Ramos (cell line): ENCODE results near the gene TMC7.

Experiments
- in situ Hi-C: fragments of 300-500 bp; cut with MboI; formaldehyde crosslinking; loops from one replicate; pipeline ENCODE4 v1.14.3; 2022; ENCODE audit warnings: low sequenced_read_pairs; ENCODE audit not compliant: unreplicated experiment

The TMC7 gene

GRCh38 chr16:19085679-19086200 is 102.0 kb downstream of the TMC7 start:
- in situ Hi-C loops = loop anchor here (10.0 to 25.0 kb wide), 2 partner anchors 289 to 427 kb away; partner anchors contain the start of genes CCP110 and GDE1

DNA sequence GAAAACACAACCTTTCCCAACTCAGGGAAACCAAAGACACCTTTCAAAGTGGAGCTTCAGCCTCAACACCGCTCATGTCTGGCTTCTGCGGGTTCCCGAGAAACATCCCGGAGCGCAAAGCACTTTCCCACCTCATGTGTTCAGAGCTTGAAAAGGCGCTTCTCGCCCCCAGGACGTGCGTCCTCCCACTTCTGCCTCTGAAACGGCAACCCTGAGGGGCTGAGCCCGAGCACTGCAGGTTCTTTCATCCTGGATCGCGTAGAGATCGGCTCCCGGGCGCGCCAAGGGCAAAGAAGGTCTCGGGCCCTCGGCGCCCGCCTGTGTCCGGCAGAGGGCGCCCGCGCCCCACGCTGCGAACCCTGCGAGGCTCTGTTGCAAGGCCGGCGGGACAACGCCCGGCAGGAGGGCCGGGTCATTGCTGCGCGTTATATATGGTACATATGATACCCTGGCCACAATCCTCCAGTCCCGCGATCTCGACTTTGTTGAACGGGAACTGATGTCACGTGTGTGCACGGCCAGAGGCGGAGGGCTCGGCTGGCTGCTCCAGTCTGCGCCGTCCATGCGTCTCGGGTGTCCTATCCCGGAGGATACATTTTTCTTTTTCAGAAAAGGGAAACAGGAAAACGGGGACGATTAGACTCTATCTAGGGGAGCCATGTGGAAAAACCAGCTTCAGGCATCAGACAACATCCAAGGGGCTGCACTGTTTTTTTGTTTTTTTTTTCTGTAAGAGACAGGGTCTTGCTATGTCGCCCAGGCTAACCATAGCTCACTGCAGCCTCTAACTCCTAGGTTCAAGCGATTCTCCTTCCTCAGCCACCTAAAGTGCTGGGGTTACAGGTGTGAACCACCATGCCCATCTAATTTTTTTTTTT is 102.8 kb downstream of the TMC7 start:
- in situ Hi-C loops = loop anchor here (10.0 to 25.0 kb wide), 2 partner anchors 288 to 426 kb away; partner anchors contain the start of genes CCP110 and GDE1

DNA sequence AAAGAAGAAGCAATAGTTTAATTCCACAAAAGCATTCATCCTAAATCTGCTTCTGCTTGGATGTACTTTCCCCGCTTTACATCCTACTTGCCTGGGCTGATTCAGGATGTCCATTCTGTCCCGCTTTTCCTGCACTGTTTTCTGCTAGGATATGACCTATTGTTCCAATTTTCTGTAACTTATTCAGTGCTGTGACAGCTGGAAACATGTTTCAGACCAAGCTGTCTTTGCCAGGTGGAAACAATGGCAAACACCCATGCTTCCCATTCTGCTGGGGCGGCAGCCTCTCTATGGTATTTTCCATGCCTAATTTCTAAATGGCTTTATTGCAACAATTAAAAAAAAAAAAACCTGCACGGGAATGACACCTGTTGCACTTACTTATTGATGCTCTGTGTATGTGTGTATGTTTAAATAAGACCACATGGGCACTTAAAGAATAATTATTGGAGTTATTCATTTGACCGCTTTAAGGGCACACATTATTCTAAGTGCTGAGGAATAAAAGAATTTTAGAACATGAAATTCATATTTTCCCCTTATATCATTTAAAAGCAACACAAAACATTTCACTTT is 104.7 kb downstream of the TMC7 start:
- in situ Hi-C loops = loop anchor here (10.0 to 25.0 kb wide), 2 partner anchors 286 to 424 kb away; partner anchors contain the start of genes CCP110 and GDE1

DNA sequence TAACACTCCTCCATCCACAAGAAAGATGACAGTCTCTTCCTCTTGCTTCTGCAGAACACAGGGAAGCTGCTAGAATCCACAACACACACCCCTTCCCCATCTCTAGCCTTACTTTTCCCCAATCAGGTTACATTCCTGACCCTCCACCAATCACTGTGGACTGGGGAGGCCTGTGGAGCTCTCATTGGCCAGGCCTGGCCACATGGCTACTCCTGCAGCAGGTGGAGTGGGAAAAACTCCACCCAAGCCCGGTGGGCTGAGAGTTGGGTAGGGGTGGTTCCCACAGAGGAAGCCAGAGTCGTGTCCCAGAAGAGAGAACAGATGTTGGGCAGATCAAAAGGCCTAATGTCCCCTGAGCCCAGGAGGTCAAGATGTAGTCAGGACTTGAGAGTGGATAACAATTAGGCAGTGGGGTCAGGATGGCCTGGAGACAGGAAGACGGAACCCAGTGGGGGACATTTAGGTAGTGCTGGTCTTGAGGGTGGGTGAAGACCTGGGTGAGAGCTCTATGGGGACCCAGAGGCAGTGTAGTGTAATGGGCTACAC is 105.7 kb downstream of the TMC7 start:
- in situ Hi-C loops = loop anchor here (10.0 to 25.0 kb wide), 2 partner anchors 285 to 423 kb away; partner anchors contain the start of genes CCP110 and GDE1

GRCh38 chr16:19090916-19091315 is 107.2 kb downstream of the TMC7 start:
- in situ Hi-C loops = loop anchor here (10.0 to 25.0 kb wide), 2 partner anchors 421 to 794 kb away; partner anchors contain the start of genes CCP110, GDE1 and GPRC5B

GRCh38 chr16:19092653-19093410 is 109.1 kb downstream of the TMC7 start:
- in situ Hi-C loops = loop anchor here (10.0 to 25.0 kb wide), 2 partner anchors 419 to 792 kb away; partner anchors contain the start of genes CCP110, GDE1 and GPRC5B

DNA sequence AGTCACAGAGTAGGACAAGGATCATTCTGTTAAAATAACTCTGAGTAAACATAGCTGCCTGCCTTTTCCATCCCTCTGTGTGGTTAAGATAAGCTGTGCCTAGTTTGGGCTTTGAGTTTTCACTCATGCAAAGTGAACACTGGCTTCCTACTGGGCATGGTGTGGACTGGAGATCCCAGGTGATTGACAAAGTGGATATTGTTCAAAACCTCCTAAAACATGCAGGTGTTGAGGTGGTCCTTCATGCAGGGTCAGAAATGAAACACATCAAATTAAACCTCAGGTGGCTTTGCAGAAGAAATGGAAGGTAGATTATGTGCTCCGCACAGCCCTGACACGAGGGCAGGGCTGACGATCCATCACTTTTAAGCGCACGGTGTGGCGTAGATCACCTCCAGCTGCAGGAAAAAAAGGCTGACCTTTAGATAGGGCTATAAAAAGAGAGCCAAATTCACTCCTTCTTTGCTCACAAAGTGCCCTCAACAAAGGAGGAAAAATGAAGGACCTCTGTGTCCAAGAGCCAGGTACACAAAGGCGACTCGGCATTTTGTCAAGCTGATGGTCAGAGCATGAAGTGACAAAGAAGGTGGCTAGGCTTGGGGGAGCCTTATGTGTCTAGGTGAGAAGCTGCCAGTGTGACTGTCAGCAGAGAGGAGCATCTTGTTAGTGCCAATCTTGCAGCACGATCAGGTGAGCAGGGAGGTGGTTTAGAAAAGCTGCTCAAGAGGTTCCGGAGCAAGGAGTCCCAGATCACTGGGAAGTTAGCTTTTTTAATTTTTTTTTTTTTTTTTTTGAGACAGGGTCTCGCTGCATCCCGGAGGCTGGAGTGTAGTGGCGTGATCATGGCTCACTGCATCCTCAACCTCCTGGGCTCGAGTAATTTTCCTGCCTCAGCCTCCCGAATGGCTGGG is 110.2 kb downstream of the TMC7 start:
- in situ Hi-C loops = loop anchor here (10.0 to 25.0 kb wide), 2 partner anchors 418 to 791 kb away; partner anchors contain the start of genes CCP110, GDE1 and GPRC5B

DNA sequence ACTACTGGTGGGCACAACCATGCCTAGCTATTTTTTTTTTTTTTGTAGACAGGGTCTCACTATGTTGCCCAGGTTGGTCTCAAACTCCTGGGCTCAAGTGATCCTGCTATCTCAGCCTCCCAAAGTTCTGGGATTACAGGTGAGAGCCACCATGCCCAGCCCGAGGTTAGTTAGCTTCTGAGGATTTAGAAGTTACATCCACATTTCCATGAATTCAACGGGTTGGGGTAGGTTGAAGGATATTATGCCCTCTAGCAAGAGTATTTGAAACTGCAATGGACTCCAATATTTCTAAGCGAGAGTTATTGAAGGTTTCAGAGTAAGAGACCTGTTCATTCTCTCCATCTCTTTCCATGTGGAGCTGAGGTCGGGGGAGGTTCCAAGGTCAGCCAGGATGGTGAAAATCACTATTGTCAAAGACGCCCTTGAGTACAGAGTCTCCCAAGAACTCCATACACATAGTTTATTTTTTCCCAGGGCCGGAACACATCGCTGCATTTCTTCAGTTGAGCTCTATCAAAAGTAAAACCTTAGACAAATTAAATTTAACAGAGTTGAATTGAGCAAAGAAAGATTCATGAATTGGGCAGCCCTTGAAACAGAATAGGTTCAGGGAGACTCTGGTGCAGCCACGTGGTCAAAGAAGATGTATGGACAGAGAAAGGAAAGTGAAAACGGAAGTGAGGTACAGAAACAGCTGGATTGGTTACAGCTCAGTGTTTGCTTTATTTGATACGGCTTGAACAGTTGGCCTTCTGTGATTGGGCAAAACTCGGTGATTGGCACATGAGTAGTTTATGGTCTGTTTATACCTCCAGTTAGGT is 111.0 kb downstream of the TMC7 start:
- in situ Hi-C loops = loop anchor here (10.0 to 25.0 kb wide), 2 partner anchors 418 to 790 kb away; partner anchors contain the start of genes CCP110, GDE1 and GPRC5B

- in situ Hi-C loops = loop anchor here (10.0 to 25.0 kb wide), 2 partner anchors 417 to 789 kb away; partner anchors contain the start of genes CCP110, GDE1 and GPRC5B
Measured at GRCh38 chr16:19095654-19096053, 111.9 kb downstream of the TMC7 start.

- in situ Hi-C loops = loop anchor here (10.0 to 25.0 kb wide), 2 partner anchors 414 to 787 kb away; partner anchors contain the start of genes CCP110, GDE1 and GPRC5B
Measured at GRCh38 chr16:19098173-19098572, 114.4 kb downstream of the TMC7 start.

DNA sequence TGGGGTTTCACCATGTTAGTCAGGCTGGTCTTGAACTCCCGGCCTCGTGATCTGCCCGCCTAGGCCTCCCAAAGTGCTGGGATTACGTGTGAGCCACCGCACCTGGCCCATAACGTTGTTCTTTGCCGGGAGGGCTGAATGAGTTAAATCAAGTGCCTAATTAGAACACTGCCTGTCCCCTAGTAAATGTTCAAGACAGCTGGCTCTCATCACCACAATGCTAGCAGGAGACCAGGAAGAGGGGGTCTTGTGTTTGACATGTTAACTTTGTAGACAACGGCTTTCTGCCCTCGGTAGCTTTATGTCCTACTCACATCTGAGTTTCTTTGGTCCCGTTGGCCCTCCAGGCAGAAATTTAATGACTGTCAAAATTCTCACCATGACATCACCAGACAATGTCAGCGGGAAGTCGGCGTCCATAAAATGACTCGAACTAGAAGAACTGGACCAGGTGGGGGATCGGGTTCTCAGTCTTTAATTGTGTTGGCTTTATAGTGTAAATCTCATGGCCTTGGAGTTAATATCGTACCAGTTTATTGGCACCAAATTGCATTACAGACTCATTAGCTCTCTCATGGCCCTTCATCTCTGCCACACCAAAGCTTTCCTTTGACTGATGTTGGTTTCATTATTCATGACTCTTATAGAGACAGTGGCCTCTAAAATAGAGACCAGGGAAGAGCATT is 118.6 kb downstream of the TMC7 start:
- in situ Hi-C loops = no loop called here

DNA sequence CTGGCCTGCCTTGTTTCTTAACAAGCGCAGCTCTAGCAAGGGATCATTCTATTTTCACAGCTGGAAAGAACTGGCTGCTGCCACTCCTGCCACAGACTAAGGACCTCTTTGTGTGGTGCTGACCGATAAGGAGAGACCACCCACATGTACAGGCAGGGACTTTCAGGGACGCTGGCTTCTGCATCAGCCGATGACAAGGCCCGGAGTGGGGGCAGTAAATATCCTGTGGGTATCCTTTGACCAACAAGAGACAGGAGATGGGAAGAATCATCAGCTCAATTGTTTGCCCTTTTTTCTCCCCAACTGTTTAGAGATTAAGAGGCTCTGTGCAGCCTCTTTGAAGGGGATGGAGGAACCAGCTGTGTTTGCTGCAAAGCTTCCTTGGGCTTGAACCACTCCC is 120.9 kb downstream of the TMC7 start:
- in situ Hi-C loops = no loop called here

DNA sequence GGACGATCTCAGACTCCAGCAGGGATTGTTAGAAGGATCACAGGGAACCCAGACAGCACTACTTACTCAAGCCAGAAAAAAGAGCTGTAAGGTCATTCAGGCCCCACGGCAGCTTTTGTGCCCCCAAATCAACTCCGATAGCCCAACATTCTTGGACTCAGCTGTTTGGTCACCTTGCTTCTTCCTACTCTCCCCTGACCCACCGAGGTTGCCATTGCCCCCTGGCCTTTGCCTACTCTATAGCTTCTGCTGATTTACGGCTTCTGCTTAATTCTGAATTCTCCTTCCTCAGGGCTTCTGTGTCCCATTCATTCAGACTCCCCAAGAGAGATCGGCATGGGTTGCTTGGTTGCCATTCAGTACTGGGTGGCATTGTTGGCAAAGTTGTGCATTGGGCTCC is 121.4 kb downstream of the TMC7 start:
- in situ Hi-C loops = no loop called here

GRCh38 chr16:19105891-19106624 is 122.3 kb downstream of the TMC7 start:
- in situ Hi-C loops = no loop called here

DNA sequence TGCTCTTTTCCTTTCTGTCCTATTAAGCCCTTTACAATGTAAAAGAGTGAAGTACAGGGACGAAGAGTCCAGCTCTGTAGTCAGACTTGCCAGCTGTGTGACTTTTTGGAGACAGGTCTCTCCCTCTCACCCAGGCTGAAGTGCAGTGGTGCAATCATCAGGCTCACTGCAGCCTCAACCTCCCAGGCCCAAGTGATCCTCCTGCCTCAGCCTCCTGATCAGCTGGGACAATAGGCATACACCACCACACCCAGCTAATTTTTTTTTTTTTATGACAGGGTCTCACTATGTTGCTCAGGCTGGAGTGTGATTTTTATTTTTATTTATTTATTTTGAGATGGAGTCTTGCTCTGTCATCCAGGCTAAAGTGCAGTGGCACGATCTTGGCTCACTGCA is 122.9 kb downstream of the TMC7 start:
- in situ Hi-C loops = no loop called here
